ENCODE data around the gene CHL1.
A peak's percentile ranks its signal among the peaks of the same experiment; 100 is the strongest.

CHL1 gene

DNA sequence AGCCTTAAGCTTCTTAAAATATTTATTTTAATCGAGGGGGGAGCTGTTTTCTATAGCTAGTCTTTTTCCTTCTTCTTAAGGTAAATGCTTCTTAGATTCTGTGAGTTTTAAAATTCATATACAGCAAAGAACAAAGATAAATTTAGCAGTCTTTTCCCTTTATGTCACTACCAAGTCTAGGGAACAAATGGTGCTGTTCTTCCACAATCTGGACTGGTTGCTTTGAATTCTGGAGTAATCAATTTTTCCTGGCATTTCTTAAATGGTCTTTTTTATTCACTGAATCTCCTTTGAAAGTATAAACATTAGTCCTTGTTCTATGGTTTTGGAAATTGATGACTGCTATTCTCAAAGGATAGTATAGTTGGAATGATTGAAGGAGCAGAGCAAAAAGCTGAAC lies 82.8 kb downstream of the CHL1 start:
- no peak for DNase-seq

DNA sequence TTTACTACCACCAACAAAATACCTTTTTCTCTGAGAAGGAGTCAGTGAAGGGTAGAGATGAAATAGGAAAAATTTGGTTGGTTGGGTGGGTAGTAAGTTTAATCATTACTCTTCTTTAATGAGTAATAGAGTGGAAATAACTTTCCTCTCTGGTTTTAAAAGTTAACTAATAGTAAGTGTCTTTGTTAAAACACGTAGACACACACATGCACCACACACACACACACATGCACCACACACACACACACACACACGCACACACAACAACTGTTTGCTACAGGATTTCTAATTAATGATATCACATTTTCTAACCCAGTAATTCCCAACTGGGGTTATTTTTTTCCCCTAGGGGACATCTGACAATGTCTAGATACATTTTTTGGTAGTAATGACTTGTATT lies 84.1 kb downstream of the CHL1 start:
- no peak for DNase-seq

DNA sequence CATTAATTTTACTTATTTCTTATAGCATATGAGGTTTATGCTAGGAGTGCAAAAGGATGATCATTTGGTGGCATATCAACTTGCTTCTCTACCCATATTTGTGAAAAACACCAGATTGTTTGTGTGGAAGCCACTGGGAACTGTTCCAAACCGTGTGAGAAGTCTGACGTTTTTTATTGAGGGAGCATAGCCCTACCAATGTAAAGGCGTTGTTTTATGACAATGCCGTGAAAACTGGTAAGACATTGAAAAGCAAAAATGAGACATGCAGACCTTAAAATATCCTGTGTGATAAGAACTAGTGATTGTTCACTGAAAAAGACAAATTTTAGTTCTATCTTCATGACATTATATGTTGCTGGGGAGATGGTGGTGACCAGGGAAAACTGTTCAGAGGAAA lies 87.8 kb downstream of the CHL1 start:
- DNase-seq: no peak

DNA sequence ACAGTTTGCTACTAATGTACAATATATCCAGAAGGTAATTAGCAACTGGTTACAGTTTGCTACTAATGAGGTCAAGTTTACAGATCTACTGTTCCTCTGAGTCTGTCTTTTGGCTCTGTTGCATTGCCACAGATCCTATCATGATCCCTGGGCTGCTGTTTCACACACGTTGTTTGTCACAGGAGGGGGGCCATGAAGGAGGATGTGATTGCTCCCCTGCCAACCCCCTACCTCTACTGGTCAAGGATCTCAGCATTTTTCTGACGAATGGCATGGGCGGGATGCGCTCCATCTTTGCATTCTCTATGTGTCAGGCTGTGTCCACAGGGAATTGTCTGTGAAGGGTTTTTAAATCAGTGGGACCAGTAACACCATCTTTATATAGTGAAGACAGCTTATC lies 91.9 kb downstream of the CHL1 start:
- no peak for DNase-seq

DNA sequence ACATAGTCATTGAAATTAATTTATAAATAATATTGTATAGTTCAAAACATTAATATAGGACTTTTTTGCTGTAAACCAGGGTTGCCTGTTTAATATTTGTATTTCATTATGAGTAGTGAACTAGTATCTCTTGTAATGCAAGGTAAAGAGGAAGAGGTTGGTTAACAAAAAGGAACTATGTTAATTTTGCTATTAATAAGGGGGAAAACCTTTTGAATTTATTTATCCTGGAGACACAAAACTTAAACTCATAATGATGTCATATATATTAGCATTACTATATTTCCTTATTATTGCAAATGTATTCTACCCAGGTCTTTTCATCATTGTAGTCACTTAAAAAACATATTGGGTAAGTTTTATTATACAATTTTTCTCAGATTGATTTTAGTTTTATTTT lies 94.5 kb downstream of the CHL1 start:
- DNase-seq: no peak

DNA sequence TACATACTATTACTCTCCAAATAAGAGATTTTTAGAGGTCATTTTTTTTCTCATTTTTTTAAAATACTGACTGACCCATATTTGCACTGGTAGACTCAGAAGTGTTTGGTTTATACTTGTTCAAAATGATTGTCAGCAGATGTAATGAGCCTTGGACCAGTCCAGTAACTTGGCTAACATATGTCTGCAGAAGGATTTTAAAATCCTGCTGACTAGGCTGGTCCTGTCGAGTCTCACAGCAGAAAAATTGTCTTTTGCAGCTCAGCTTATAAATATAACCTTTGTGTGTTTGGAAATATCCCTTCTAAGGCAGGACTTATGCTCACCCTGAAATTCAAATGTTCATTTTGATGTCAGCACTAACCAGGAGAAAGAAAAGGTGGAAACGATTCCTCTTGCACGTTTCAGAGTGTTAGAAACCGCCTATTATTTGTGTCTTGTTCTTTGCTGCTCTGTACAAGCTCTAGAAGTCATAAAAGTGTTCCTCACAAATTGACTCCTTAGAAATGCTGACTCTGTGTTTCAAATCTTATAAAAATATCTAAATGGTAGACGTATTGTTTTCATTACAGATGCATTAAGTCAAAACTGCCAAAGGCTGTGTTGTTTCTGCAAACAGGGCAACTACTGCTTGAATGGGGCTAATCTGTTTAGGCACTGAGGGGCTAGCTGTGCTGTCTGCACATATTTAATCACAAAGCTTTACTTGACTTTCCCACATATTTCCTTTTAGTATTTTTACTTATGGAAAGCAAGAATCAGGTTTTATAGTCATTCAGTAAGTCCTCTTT lies 95.3 kb downstream of the CHL1 start:
- no peak for DNase-seq

DNA sequence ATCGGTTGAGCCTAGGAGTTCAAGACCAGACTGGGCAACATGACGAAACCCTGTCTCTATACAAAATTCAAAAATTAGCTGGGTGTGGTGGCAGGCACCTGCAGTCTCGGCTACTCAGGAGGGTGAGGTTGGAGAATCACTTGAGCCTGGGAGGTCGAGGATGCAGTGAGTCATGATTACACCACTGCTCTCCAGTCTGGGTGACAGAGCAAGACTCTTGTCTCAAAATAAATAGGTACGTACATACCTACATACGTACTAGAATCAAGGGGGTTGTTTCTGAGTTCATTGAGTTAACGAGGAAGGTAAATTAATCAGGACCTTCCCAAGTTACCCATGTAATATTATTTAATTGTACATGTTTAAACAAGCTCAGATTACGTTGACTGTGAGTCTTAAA lies 97.5 kb downstream of the CHL1 start:
- DNase-seq: peak in 1 of 2 experiments; percentile 14

DNA sequence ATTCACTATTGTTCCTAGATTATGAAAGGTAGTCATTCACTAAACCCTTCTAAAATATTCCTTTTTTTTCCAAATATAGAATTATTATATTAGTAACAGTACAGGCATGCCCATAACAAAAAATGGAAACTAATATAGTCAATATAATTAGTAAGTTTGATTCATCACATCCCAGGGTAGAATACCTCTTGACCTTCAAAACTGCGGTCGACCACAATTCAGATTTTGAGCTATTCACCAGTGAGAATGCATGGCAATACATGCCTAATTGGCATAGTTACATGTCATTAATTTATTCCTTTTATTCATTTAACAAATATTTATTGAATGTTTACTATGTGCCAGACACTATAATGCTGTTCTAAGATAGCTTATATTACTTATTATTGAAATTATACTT lies 98.0 kb downstream of the CHL1 start:
- DNase-seq: no peak

DNA sequence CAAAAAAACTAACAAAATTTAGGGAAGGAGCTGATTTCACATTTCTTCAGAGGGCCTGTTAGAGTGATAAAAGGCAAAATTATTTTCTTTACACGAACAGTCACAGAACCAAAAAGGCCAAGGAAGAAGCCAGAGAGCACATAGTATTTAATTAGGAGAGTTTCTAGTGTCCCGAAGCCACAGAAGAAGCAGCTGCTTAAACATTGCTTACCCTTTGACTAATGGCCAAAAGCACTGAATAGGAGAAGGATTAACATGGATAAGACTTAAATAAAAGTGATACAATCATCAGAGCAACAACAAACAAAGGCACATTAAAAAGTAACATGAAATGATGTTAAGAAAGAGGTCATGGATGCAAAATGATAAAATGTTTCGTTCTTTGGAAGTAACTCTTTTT lies 98.6 kb downstream of the CHL1 start:
- no peak for DNase-seq

DNA sequence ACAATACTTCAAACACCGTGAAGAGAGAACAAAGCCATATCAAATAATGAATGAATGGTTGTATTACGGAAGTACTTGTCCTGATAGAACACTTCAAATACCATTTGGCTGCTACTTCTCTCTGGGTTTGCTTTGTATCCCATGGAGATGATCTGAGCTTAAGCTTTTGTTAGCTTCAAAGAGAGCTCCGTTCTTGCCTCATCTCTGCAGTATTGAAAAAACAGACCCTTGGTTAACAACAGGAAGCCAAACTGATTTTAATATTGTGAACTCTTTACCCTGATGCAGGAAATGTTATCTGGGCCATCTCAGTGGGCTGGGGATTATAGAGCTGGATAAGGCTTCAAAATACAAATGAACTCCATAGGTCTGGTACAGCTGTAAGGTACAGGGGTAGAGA lies 101.0 kb downstream of the CHL1 start:
- DNase-seq: no peak

DNA sequence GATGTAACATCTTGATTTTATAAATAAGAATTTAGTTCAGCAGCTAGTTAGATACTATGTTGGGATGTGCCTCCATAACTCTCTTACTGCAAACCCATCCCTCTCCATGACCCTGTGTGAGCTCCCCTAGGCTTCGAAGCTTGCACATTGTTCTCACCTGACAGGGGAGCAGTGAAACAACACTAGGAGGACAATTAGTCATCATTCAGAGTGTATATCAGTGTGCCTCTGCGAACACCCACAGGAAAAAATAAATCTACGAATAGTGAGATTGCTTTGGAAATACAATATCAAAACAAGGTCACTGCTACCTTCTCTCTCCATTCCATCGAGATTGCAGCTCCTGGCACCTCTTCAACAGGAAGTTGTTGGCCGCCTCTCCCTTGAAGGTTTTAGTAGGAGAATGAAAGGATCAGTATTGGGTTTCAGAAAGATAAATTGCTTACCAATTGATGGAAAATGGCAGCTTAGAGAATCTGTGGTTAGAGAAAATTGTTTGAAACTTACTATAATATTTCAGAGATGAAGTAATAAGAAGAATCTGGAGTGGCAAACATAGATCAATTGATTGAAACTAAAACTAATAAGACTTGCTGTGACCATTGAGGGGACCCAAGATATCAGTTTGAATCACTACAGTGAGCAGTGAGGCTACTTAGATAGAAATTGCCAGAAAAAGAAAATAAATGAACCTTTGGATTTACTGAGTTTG lies 103.2 kb downstream of the CHL1 start:
- DNase-seq: no peak

DNA sequence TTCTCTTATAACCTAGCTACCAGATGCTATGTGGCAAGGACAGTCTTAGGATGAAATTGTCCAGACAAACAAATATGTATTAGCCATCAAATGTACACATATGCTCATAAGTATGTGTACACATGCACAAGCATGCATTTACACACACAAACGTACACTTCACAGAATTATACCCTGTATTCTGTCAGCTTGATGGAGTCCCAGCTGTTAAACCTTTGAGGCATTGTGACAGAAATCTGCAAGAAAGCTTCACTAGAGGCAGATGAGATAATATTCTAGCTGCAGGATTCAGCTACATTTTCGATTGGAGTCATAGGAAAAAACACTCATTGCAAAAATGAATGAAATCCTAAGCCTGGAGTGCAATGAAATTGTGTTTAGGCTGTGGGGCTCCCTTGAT lies 110.6 kb downstream of the CHL1 start:
- DNase-seq: no peak

DNA sequence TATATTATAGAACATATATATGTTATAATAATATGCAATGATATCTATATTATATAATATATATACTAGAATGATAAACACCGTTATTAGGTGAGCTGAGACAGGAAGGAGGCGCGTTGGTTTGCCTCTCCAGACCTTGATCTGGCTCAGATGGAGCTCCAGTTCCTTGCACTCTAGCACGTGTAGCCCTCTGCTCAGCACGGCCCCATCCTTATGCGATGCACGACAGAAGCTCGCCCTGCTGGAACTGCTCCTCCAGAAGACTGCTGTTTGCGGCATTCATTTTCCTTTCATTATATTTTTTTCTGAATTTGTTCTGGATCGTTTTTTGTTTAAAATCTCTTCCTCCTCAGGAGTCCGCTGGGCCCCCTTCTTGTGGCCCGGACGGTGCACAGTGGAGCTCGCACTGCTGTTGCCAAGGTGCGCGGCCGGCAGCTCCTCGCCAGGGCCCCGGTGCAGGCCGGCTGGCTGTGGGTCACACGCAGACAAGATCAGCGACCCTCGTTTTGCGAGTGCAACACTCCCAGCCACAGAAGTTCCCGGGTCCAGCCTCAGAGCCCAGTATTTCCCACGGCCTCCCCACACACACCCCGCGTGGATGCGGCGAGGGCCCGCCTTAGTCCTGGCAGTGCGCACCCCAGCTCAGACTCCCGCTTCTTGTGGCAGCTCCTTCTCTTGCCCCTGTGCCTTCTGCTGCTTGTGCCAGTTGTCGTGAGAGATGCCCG lies 112.2 kb downstream of the CHL1 start:
- DNase-seq: no peak

DNA sequence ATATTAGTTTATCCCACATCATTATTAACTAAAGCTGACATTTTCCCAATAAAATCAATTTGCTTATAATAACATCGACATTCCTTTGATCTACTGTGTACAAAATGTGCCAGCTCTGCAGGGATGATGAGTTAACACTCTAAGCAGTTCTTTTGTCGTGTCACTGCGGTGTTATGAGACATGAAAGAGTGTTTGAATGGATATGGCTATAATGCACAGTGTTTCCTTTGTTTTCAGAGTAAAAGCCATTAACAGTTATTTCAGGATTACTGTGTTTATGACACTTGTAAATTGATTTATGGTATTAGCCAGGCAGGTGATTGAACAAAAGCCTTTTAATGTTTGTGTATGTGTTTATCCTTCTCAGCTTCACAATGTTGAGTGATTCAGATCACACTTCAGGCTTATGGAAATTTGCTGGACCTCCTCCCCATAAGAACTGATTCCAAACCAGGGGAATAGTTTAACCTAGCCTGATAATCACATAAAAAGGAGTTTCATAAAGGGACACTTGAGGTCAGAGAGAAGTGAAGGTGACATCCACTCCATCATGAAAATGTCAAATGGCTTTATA lies 115.7 kb downstream of the CHL1 start:
- peak in 1 of 2 experiments; percentile 10 for DNase-seq

DNA sequence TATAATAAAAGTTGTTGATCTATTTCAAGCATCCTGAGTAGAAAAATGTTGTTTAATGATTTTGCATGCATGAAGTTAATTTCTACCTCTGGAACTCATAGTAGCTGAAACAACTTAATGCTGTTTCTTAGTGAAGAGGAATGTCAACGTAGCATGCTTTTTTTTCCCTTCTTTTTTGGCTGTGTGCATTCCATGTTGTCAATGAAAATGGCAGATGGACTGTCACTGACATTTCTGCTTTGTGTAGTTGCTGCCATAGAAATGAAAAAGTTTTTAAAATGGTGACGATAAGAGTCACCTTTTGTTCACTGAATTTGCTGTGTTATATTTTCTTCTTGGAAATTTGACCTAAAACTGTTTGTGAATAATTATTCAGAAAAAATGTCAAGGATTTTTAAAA lies 116.3 kb downstream of the CHL1 start:
- no peak for DNase-seq

DNA sequence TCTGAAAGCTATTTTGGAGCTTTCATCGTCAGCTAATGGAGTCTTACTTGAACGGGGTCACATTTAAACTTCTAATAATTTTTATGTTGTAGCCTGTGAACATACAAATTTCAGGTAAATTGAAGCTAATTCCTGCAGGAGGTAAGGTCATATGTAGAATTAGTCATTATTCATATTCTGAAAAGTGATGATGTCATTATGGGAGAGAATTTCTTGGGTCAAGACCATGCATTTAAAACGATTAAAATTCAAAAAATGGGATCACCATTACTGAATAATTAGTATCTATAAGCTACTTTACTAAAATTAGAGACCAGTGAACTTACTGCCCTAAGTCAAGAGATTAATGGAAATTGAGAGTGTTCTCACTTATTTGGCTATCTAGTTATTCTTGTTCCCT lies 120.4 kb downstream of the CHL1 start:
- DNase-seq: no peak

DNA sequence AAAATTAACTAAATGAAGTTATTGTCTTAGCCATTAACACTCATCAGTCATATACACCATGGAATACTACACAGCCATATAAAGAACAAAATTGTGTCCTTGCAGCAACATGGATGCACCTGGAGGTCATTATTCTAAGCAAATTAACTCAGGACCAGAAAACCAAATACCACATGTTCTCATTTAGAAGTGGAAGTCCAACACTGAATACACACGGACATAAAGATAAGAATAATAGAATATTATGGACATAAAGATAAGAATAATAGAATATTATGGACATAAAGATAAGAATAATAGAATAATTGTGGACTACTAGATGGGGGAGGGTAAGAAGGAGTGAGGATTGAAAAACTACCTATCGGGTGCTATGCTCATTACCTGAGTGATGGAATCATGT lies 122.3 kb downstream of the CHL1 start:
- no peak for DNase-seq

DNA sequence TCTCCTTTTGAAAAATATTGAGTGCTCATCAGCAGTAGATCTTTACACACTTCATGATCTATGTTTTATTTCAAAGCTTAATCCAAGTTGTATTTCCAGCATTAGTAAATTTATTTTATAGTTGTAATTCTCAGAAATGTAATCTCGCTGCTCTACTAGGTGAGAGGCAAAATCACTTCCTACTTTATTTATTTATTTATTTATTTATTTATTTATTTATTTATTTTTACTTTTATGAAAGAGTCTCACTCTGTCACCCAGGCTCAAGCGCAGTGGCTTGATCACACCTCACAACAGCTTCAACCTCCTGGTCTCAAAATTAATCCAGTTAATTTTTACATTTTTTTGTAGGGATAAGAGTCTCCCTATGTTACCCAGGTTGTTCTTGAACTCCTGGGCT lies 127.9 kb downstream of the CHL1 start:
- no peak for DNase-seq

DNA sequence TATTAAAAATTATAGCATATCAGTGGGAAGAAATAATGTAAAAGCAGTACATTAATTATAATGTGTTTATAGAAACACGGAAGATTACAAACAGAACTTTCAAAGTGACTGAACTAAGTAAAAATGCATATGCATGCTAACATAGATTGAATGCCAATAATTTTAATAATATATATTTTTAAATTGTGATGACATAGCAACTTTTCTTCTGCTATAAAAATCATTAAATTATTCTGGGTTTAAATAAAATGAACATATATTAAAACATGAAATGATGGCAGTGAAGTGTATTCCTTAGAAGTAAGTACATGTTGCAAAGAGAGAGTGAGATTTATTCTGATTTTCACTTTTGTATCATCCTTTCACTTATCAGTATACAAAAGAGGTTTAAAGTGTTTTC lies 128.9 kb downstream of the CHL1 start:
- no peak for DNase-seq

DNA sequence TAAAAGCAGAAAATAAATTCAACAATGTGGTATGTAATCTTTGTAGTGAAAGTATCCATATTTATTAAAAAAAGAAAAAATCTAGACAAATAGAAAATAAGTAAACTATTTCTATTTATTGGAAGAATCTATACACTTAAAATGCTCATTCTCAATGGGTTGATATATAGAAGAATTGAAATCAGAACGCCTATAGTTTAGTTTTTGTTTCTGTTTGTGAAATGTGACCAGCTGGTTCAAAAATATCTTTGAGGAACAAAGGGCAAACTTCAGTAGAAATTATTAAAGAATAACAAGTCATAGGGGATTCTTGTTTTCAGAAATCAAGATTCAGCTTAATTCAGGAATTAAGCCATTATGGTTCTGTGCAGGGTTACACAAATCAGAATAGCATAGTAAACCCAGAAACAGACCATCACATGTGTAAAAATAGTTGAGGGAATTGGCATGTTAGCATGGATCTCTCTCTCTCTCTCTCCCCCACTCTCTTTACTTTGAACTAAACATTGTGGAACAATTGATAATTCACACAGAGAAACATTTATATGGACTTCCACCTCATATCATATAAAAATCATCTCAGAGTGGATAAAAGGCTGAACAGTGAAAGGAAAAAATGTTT lies 134.0 kb downstream of the CHL1 start:
- DNase-seq: no peak

DNA sequence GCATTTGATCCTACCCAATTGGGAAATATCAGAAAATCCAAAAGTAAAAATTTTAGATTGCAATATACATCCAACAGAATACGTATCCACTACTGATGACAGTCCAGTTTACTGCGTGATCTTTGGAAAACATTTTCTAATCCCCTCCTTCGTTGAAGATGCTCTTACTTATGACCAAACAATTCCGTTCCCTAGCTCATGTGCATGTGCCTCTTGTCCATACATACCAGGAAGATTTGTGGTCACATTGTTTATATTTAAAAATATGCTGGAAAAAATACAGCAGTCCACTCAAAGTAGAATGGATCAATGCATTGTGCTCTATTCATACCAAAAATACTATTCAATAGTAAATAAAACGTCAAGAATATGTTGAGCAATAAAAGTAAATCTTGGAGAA lies 135.3 kb downstream of the CHL1 start:
- no peak for DNase-seq

DNA sequence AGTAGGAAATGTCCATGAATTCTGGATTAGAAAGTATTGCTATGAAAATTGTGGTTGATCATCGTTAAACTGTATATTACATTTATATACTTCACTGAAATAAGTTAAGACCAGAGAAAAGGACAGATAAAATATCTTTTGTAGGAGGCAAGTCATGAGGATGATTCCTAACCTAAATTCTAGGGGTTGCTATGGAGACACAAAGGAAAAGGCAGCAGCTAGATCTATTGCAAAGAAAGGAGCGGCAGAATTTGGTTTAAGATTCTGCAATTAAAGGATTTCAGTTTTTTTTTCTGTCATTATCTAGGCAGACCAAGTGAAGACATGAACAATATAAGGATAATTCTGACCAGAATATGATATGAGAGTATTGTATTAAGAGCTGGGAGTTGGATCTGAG lies 136.1 kb downstream of the CHL1 start:
- no peak for DNase-seq

DNA sequence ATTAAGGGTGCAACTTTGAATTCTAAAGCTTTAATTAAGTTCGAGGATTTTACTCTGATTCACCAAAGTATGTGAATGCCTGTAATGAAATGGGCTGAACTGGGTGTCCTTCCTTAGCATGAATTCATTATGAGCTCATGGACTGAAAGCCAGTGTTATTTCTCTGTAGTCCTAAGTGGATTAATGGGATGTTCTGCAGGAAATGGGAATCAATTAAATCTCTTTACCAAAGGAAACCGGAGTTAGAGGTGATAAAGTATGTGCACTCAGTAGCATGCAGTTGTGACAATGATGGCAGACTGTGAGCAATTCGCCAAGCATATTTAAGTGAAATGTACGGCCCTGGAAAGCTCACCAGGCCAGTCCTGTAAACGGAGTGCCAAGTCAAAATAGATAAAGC lies 138.7 kb downstream of the CHL1 start:
- DNase-seq: no peak
